ENCODE measurements around the gene PPM1D. TPM values are rescaled to one million over a fixed set of nuclear protein-coding genes. Genes with fewer than 3 reads are reported as not detected.

PPM1D gene
- total RNA-seq, 1 experiment from 2014 or later = 17.9 TPM

- no TSS peak for BruUV-seq (replicated peaks)
- CTCF ChIA-PET = interaction anchor here (1.0 to 1.1 kb wide), 2 partner anchors 43 to 100 kb away, joined by 3 to 5 read pairs; no protein-coding TSS in a partner anchor
- H3K36me3 Mint-ChIP-seq (ENCODE audit: insufficient read depth, unreplicated experiment) = peaks cover 10% of the 10 kb centered on the region
- H3K27me3 ChIP-seq (replicated peaks; ENCODE audit: control insufficient read depth, insufficient read depth, low read length) = no peaks in the 10 kb centered on the region
- H3K4me1 Mint-ChIP-seq (ENCODE audit: low read depth, unreplicated experiment) = peaks cover 14% of the 10 kb centered on the region
- H3K27ac Mint-ChIP-seq (ENCODE audit: unreplicated experiment) = peak overlapping the region; percentile 95
- H3K4me1 ChIP-seq = peaks cover 3% of the 10 kb centered on the region; the same call in 1 of the 2 replicates
- no peaks in the 10 kb centered on the region for H3K36me3 ChIP-seq (ENCODE audit: control insufficient read depth, insufficient read depth, low read length)
- peak overlapping the region; percentile 96 for H3K4me3 Mint-ChIP-seq (ENCODE audit: unreplicated experiment)
- H3K27me3 Mint-ChIP-seq (ENCODE audit: insufficient read depth, unreplicated experiment) = no peaks in the 10 kb centered on the region
- peak overlapping the region; percentile 88 for H3K4me3 ChIP-seq (ENCODE audit: low read depth, low read length)
- no peaks in the 10 kb centered on the region for H3K9me3 ChIP-seq
- no peak for TF ChIP-seq CTCF (IDR thresholded peaks at IDR 0.05; ENCODE audit: insufficient read depth in 1 of 2, low read depth in 1 of 2, low read length in 1 of 2, severe bottlenecking in 1 of 2, unreplicated experiment in 1 of 2)
- no peak for DNase-seq
- H3K9me3 Mint-ChIP-seq (ENCODE audit: unreplicated experiment) = no peaks in the 10 kb centered on the region
- POLR2A ChIA-PET = interaction anchor here (1.0 kb wide), 2 partner anchors 79 to 100 kb away, joined by 3 to 8 read pairs; partner anchors contain the start of gene PPM1D
- intact Hi-C loops (cut with micrococcal nuclease; ENCODE audit: unreplicated experiment) = no loop called here
Observed at GRCh38 chr17:60678118-60678444, 78.1 kb downstream of the PPM1D start.

DNA sequence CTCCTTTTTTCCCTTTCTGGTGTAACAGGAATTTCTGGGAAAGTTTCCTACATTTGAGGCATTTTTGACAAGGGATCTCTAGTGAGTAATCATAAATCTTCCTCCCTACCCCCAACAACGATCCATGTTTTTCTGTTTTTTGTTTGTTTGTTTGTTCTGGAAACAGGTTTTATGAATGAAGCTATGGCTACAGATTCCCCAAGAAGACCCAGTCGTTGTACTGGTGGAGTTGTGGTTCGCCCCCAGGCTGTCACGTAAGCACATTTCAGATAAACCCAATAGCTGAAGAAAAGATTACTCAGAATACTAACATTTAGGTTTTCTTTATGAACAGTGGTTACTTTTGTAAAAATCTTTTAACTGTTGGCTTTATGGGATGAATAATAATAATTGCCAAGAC lies 79.3 kb downstream of the PPM1D start:
- no peak overlapping the region for H3K4me3 ChIP-seq (ENCODE audit: low read depth, low read length)
- Mint-ChIP-seq H3K4me1 (ENCODE audit: low read depth, unreplicated experiment) (peaks cover 14% of the 10 kb centered on the region), H3K36me3 (ENCODE audit: insufficient read depth, unreplicated experiment) (peaks cover 10% of the 10 kb centered on the region), H3K9me3 (ENCODE audit: unreplicated experiment) (no peaks in the 10 kb centered on the region), H3K4me3 (ENCODE audit: unreplicated experiment) (peak overlapping the region; percentile 3), H3K27ac (ENCODE audit: unreplicated experiment) (no peak overlapping the region), H3K27me3 (ENCODE audit: insufficient read depth, unreplicated experiment) (no peaks in the 10 kb centered on the region)
- no peaks in the 10 kb centered on the region for H3K9me3 ChIP-seq
- intact Hi-C loops (cut with micrococcal nuclease; ENCODE audit: unreplicated experiment) = no loop called here
- DNase-seq = no peak
- H3K4me1 ChIP-seq = peaks cover 3% of the 10 kb centered on the region; the same call in 1 of the 2 replicates
- POLR2A ChIA-PET = interaction anchor here (0.6 kb wide), 1 partner anchor 1060 kb away, joined by 3 read pairs; the partner anchor contains the start of gene CLTC
- no peaks in the 10 kb centered on the region for H3K27me3 ChIP-seq (replicated peaks; ENCODE audit: control insufficient read depth, insufficient read depth, low read length)
- H3K36me3 ChIP-seq (ENCODE audit: control insufficient read depth, insufficient read depth, low read length) = no peaks in the 10 kb centered on the region
- BruUV-seq (replicated peaks) = TSS peak; percentile 17
- no peak for TF ChIP-seq CTCF (IDR thresholded peaks at IDR 0.05; ENCODE audit: insufficient read depth in 1 of 2, low read depth in 1 of 2, low read length in 1 of 2, severe bottlenecking in 1 of 2, unreplicated experiment in 1 of 2)
- CTCF ChIA-PET = interaction anchor here (0.6 kb wide), 1 partner anchor 156 kb away, joined by 3 read pairs; no protein-coding TSS in a partner anchor

- intact Hi-C loops (cut with micrococcal nuclease; ENCODE audit: unreplicated experiment) = no loop called here
- ChIA-PET POLR2A (no interaction called here), CTCF (no interaction called here)
- no TSS peak for BruUV-seq (replicated peaks)
- Mint-ChIP-seq H3K27ac (ENCODE audit: unreplicated experiment) (no peak overlapping the region), H3K9me3 (ENCODE audit: unreplicated experiment) (no peaks in the 10 kb centered on the region), H3K4me3 (ENCODE audit: unreplicated experiment) (no peak overlapping the region), H3K27me3 (ENCODE audit: insufficient read depth, unreplicated experiment) (no peaks in the 10 kb centered on the region), H3K36me3 (ENCODE audit: insufficient read depth, unreplicated experiment) (peaks cover 10% of the 10 kb centered on the region), H3K4me1 (ENCODE audit: low read depth, unreplicated experiment) (peaks cover 13% of the 10 kb centered on the region)
- DNase-seq = no peak
- no peaks in the 10 kb centered on the region for H3K27me3 ChIP-seq (replicated peaks; ENCODE audit: control insufficient read depth, insufficient read depth, low read length)
- no peak for TF ChIP-seq CTCF (IDR thresholded peaks at IDR 0.05; ENCODE audit: insufficient read depth in 1 of 2, low read depth in 1 of 2, low read length in 1 of 2, severe bottlenecking in 1 of 2, unreplicated experiment in 1 of 2)
- H3K36me3 ChIP-seq (ENCODE audit: control insufficient read depth, insufficient read depth, low read length) = no peaks in the 10 kb centered on the region
- no peaks in the 10 kb centered on the region for H3K9me3 ChIP-seq
- H3K4me1 ChIP-seq = peaks cover 3% of the 10 kb centered on the region; the same call in 1 of the 2 replicates
- no peak overlapping the region for H3K4me3 ChIP-seq (ENCODE audit: low read depth, low read length)
Observed at GRCh38 chr17:60680754-60681153, 80.8 kb downstream of the PPM1D start.
